HEK293T (cell line): ENCODE measurements around the gene DBN1.

ENCODE experiments used
- CTCF ChIA-PET: fragments of 350-600 bp; formaldehyde crosslinking; extraction: SDS; loops from one replicate; lab custom pipeline; 2021; ENCODE audit warnings: antibody characterized with exemption, inconsistent platforms; lab: Yijun Ruan, JAX
- POLR2A ChIA-PET: fragments of 350-600 bp; formaldehyde crosslinking; extraction: SDS; loops from one replicate; lab custom pipeline; 2020; ENCODE audit warnings: antibody characterized with exemption, inconsistent platforms; lab: Yijun Ruan, JAX
- DNase-seq: peaks from one replicate; pipeline ENCODE4 v3.0.0; 2012; ENCODE audit warnings: mixed read lengths; ENCODE audit errors: extremely low spot score
- ARNT ChIP-seq: fragments of 450-650 bp; IDR thresholded peaks from 2 replicates; pipeline ENCODE4 v1.6.1; 2017; ENCODE audit warnings: mild to moderate bottlenecking
- BHLHE40 ChIP-seq: fragments of 450-650 bp; IDR thresholded peaks from 2 replicates; pipeline ENCODE4 v1.6.1; 2016; ENCODE audit warnings: mild to moderate bottlenecking, moderate library complexity, borderline replicate concordance
- CTBP1 ChIP-seq: fragments of 450-650 bp; IDR thresholded peaks from 2 replicates; pipeline ENCODE4 v1.6.1; 2016; ENCODE audit warnings: borderline replicate concordance
- ELF4 ChIP-seq: fragments of 450-650 bp; IDR thresholded peaks from 2 replicates; pipeline ENCODE4 v1.6.1; 2017; ENCODE audit warnings: antibody characterized with exemption
- FOXA1 ChIP-seq: fragments of 450-650 bp; IDR thresholded peaks from 2 replicates; pipeline ENCODE4 v1.6.1; 2016; ENCODE audit warnings: mild to moderate bottlenecking
- FOXK2 ChIP-seq: fragments of 450-650 bp; IDR thresholded peaks from 2 replicates; pipeline ENCODE4 v1.6.1; 2016; ENCODE audit warnings: mild to moderate bottlenecking
- FOXM1 ChIP-seq: fragments of 450-650 bp; IDR thresholded peaks from 2 replicates; pipeline ENCODE4 v1.6.1; 2017; ENCODE audit warnings: mild to moderate bottlenecking, borderline replicate concordance
- HDGF ChIP-seq: fragments of 450-650 bp; IDR thresholded peaks from 2 replicates; pipeline ENCODE4 v1.6.1; 2017; ENCODE audit warnings: antibody characterized with exemption, borderline replicate concordance
- L3MBTL2 ChIP-seq: fragments of 450-650 bp; conservative IDR thresholded peaks from 2 replicates; pipeline ENCODE4 v1.6.1; 2016; ENCODE audit warnings: mild to moderate bottlenecking
- LEF1 ChIP-seq: fragments of 450-650 bp; IDR thresholded peaks from 2 replicates; pipeline ENCODE4 v1.6.1; 2017; ENCODE audit warnings: mild to moderate bottlenecking, borderline replicate concordance
- NFRKB ChIP-seq: fragments of 450-650 bp; IDR thresholded peaks from 2 replicates; pipeline ENCODE4 v1.6.1; 2016; ENCODE audit warnings: mild to moderate bottlenecking, moderate library complexity
- SP1 ChIP-seq: fragments of 450-650 bp; IDR thresholded peaks from 2 replicates; pipeline ENCODE4 v1.6.1; 2017
- SUZ12 ChIP-seq: fragments of 450-650 bp; IDR thresholded peaks from 2 replicates; pipeline ENCODE4 v1.6.1; 2016; ENCODE audit warnings: mild to moderate bottlenecking
- TARDBP ChIP-seq: fragments of 450-650 bp; IDR thresholded peaks from 2 replicates; pipeline ENCODE4 v1.6.1; 2016
- ZNF384 ChIP-seq: fragments of 450-650 bp; IDR thresholded peaks from 2 replicates; pipeline ENCODE4 v1.6.1; 2016
- TF ChIP-seq, protein P1 (sequence below): fragments of 450-650 bp; IDR thresholded peaks from 2 replicates; pipeline ENCODE4 v1.6.1; 2016

The DBN1 gene

DNA sequence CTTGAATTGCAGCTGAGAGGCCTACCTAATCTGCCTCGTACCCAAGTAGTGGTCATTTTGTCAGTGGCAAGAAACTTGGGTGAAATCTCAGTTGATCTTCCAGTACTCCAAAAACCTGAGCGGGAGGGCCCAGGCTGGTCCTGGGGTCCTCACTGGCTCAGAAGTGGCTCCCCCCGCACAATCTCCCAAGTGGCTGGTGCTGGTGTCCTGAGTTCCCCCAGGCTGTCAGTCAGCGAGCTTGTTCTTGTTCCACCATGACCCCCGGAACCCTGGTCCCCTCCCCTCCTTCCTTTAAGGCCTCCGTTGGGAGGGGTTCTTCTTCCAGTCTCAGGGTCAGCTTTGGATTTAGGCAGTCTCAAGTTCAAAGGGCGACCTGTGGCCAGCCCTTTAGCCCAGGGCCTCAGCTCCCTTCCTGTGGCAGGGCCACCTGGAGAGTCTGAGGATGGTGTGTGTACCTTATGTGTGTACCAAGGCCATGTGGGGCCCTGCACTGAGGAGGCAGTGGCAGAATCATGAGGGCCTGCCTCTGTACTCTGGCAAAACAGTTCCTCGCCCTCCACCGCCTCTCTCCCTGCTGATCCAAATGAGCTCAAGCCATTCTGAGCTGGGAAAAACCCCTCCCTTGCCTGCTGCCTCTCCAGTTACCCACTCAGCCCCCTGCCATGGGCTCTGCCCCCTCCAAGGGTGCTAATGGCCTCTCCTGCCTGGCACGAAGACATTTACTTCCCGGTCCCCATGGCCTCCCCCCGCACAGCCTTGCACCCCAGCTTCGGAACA lies 4.5 kb upstream of the DBN1 start:
- ChIA-PET POLR2A (interaction anchor here (1.1 to 1.7 kb wide), 4 partner anchors 10 to 726 kb away, joined by 3 to 6 read pairs (median 4); partner anchors contain the start of genes HNRNPAB and PDLIM7), CTCF (interaction anchor here (1.8 to 1.9 kb wide), 2 partner anchors 13 to 107 kb away, joined by 4 to 5 read pairs; no protein-coding TSS in a partner anchor)
- TF ChIP-seq ELF4 (no peak), ZNF384 (no peak), CTBP1 (no peak), HDGF (no peak), FOXK2 (no peak)
- no peak for DNase-seq

DNA sequence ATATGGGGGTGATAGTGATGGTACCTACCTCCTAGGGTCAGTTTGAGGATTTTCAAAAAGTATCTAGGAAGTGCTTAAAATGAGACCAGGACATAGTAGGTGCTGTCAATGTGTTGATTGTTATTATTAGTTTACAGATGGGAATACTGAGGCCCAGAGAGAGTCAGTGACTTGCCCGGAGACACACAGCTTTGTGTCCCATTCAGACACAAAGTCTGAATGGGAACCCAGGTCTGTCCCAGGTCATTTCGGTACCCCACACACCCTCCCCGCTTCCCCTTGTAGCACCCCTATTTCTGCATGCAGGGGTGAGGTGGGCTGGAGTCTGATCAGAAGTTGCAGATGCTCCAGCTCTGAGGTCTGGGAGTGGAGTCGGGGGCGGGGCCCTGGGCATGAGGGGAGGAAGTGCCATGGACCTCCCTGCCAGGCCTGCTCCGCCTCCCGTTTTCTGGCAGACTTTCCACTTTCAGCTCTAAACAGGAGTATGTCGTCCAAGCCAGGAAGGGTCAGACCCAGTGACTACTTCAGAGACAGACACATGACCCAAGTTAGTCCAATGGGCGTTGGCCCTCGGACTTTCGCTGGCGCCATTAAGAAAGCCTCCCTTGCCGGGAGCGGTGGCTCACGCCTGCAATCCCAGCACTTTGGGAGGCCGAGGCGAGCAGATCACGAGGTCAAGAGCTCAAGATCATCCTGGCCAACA lies 3.2 kb upstream of the DBN1 start:
- no peak for DNase-seq
- TF ChIP-seq FOXM1: no peak
- TF ChIP-seq BHLHE40: no peak
- TF ChIP-seq CTBP1: no peak
- TF ChIP-seq ELF4: no peak
- no peak for TF ChIP-seq SUZ12
- no peak for TF ChIP-seq FOXK2
- no peak for TF ChIP-seq SP1
- TF ChIP-seq FOXA1: no peak
- no peak for TF ChIP-seq L3MBTL2
- TF ChIP-seq TARDBP: no peak
- TF ChIP-seq, protein P1, sequence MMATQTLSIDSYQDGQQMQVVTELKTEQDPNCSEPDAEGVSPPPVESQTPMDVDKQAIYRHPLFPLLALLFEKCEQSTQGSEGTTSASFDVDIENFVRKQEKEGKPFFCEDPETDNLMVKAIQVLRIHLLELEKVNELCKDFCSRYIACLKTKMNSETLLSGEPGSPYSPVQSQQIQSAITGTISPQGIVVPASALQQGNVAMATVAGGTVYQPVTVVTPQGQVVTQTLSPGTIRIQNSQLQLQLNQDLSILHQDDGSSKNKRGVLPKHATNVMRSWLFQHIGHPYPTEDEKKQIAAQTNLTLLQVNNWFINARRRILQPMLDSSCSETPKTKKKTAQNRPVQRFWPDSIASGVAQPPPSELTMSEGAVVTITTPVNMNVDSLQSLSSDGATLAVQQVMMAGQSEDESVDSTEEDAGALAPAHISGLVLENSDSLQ: no peak
- no peak for TF ChIP-seq HDGF
- TF ChIP-seq ZNF384: no peak
- TF ChIP-seq ARNT: no peak
- no peak for TF ChIP-seq NFRKB
- no peak for TF ChIP-seq LEF1
- ChIA-PET CTCF (interaction anchor here (1.5 to 1.9 kb wide), 2 partner anchors 24 to 106 kb away, joined by 4 to 5 read pairs; no protein-coding TSS in a partner anchor), POLR2A (interaction anchor here (1.0 to 2.1 kb wide), 4 partner anchors 19 to 40 kb away, joined by 4 to 6 read pairs (median 5); partner anchors contain the start of genes DDX41 and PDLIM7)

DNA sequence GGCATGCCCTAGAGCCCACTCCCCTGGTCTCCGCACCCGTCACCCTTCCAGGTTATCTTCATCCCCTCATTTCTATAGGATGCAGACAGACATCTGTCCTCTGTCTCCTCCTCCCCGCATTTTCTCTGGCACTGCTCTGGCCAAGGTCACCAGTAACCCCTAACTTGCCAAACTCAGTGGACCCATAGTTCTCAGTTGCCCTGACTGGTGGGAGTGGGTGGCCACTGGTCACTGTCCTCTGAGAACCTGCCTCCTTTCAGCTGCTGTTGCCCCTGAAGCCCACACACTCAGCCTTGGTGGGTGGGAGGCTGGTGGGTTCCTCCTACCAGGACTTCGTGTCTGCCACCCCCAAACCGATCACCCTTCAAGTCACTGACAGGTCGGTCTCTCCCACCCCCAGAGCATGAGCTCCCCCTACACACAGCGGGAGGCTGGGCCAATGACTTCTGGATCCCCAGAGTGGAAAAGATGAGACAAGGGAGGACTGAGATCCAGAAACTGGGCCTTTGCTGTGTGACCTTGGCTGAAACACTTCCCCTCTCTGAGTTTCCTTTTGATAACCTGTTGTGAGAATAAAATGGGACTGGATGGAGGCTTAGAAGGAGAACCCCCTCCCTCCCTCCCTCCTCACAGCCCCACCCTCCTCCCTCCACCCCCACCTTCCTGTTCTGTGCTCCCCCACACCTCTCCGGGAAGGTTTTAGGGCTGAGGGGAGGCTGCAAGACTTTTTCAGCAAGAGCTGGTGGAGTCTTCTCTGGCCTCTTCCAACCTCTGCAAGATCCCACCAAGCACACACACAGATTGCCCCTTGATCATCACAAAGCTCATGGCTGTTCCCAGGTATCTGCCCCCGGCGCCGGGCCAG lies 2.4 kb upstream of the DBN1 start:
- TF ChIP-seq L3MBTL2 (no peak), ZNF384 (no peak), FOXA1 (no peak), FOXM1 (no peak), SUZ12 (no peak), HDGF (no peak), FOXK2 (no peak), TARDBP (no peak), SP1 (no peak), CTBP1 (no peak), ARNT (no peak), LEF1 (no peak), NFRKB (no peak)
- TF ChIP-seq, protein P1: no peak
- ChIA-PET CTCF (interaction anchor here (1.5 kb wide), 1 partner anchor 25 kb away, joined by 4 read pairs; no protein-coding TSS in a partner anchor), POLR2A (interaction anchor here (1.0 to 2.1 kb wide), 5 partner anchors 12 to 41 kb away, joined by 3 to 6 read pairs (median 5); partner anchors contain the start of genes DDX41 and PDLIM7)
- DNase-seq: no peak

DNA sequence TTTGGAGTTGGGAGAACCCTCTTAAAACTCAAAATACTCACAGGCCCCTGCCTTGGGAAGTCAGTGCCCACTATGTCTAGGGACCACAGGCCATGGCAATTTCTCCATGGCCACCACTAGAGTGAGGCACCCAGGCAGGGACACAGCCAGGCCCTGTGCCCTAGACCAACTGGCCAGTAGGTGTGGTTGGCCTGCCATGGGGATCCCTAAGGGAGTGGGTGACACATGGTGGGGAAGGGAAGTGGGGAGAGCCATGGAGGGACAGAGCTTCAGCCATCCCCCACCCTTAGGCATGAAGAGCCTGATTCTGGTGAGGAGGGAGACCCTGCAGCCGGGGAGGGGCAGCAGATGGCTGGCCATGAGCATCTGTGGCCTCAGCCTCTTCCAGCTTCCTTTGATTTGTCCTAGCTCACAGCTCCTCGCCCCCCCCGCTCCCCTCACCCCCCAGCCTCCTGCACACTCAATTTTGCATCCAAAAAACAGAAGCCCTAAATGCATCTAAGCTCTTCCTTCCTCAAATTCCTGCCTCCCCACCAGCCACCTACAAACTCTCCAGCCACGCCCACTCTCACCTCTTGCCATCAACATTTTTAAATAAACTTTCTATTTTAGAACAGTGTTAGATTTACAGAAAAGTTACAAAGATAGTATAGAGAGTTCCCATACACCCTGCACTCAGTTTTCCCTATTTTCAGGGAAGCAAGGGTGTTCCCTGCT lies 1.6 kb upstream of the DBN1 start:
- TF ChIP-seq FOXK2 (no peak), L3MBTL2 (no peak), NFRKB (no peak), SP1 (no peak), SUZ12 (no peak)
- TF ChIP-seq, protein P1: no peak
- DNase-seq: no peak
- ChIA-PET CTCF (interaction anchor here (1.5 kb wide), 1 partner anchor 26 kb away, joined by 4 read pairs; no protein-coding TSS in a partner anchor), POLR2A (interaction anchor here (1.2 to 2.1 kb wide), 2 partner anchors 13 to 20 kb away, joined by 3 to 5 read pairs; no protein-coding TSS in a partner anchor)
